Activated CD8-positive, alpha-beta memory T cell treated with anti-CD3 and anti-CD28 coated beads for 36 hours (primary cell): ENCODE data around the gene TEX2. TPM values are rescaled to one million over a fixed set of nuclear protein-coding genes. Genes with fewer than 3 reads are reported as not detected.
"Not testable (repeated sequence)": the region's sequence is repeated elsewhere in the genome, so short reads cannot be mapped to it uniquely, and the experiment has no call there.

Experiments
- CTCF ChIA-PET: fragments of 350-600 bp; sonication (Branson Sonifier 250); formaldehyde crosslinking; loops from one replicate; lab custom pipeline; 2021; ENCODE audit warnings: antibody characterized with exemption; lab: Charles Lee
- POLR2A ChIA-PET: fragments of 350-600 bp; sonication (Branson Sonifier 250); formaldehyde crosslinking; loops from one replicate; lab custom pipeline; 2021; ENCODE audit warnings: antibody characterized with exemption; lab: Charles Lee
- total RNA-seq, 2 experiments: library from RNA; stranded (reverse); gene quantifications; one replicate each; pipeline ENCODE4 v1.2.3, GENCODE V29; 2021

The TEX2 gene
- total RNA-seq, 2 experiments from 2014 or later = 22.6 to 23.9 TPM

- CTCF ChIA-PET = interaction anchor here (0.6 kb wide), 1 partner anchor 178 kb away, joined by 3 read pairs; the partner anchor contains the start of gene ICAM2
- POLR2A ChIA-PET = no interaction called here
These were observed 64.5 kb downstream of the TEX2 start for GRCh38 chr17:64198331-64199090.

DNA sequence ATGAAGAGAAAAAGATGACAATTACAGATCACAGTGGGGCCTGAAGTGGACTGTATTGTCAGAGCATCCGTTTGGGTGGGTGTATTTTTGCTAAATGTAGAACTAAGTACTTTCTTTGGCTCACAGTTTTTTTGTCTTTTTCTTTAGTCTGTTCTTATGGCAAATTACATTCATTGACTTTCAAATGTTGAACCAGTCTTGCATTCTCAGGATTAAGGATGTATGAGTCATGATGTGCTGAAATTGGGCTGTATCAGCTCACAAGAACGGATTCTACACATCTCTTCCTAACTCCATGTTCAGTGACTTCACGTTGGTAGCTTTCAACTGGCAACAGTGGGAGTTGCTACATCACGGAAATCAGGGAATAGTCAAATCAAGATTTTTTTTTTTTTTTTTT, 66.5 kb downstream of the TEX2 start:
- ChIA-PET POLR2A (interaction anchor here (0.6 kb wide), 2 partner anchors 22 to 90 kb away, joined by 3 to 7 read pairs; no protein-coding TSS in a partner anchor), CTCF (no interaction called here)

- ChIA-PET CTCF (no interaction called here), POLR2A (no interaction called here)
These were observed 69.5 kb downstream of the TEX2 start for GRCh38 chr17:64193561-64193960.

DNA sequence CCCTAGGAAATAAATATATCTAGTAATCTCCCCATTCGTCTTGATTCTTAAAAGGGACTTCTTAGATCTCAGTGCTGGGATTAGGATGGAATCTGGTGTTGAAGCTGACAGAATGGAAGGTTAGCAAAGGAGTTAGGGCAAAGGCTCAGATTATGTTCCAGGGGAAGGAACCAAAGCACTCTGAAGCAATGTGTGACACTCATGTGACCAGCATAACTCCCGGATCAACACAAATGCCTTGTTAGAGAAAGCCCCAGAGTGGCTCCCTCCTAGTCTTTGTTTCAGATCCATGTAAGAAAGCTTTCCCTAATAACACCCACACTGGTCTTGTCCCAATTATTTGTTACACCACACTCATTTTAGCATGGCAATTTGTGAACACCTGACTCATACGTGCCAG, 70.5 kb downstream of the TEX2 start:
- ChIA-PET CTCF (no interaction called here), POLR2A (no interaction called here)

- CTCF ChIA-PET = no interaction called here
These were observed 72.6 kb downstream of the TEX2 start for GRCh38 chr17:64190472-64190871.

GRCh38 chr17:64188088-64188487, 75.0 kb downstream of the TEX2 start:
- CTCF ChIA-PET = no interaction called here
- POLR2A ChIA-PET = no interaction called here

More at GRCh38 chr17:64190472-64190871, 72.6 kb downstream of the TEX2 start:
- POLR2A ChIA-PET = no interaction called here

- CTCF ChIA-PET = no interaction called here
- POLR2A ChIA-PET = no interaction called here
These were observed 75.8 kb downstream of the TEX2 start for GRCh38 chr17:64187093-64187895.

DNA sequence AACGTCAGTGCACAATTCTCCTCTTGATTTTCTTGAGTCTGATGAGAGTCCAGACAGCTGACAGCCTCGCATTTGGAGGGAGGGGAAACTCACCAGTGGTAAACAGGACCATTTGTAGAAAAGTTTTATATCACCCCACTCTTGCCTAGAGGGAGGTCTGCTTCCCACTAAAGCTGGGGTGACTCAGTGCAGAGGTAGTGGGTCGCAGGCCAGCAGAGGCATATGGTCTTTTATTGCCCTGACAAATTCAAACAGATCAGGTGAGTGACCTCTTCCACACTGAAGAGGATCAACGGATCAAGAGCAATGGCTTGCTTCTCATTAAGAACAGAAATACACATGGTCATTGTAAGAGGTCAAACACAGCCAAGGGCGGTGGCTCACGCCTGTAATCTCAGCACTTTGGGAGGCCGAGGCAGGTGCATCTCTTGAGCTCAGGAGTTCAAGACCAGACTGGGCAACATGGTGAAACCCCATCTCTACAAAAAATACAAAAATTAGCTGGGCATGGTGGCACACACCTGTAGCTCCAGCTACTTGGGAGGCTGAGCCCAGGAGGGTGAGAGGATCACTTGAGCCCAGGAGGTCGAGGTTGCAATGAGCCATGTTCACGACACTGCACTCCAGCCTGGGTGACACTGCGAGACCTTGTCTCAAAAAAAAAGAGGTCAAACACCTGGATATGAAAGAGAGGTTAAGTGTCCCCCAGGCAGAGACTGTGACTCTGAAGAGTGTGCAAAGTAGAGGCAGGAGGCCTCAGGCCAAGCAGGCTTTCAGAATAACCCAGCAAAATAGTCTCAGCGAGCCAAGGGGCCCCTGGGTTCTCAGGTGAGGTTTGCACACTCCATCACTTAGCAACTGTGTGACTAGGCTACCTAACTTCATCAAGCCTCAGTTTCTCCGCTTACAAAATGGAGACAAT, 76.6 kb downstream of the TEX2 start:
- CTCF ChIA-PET = no interaction called here
- POLR2A ChIA-PET = no interaction called here

DNA sequence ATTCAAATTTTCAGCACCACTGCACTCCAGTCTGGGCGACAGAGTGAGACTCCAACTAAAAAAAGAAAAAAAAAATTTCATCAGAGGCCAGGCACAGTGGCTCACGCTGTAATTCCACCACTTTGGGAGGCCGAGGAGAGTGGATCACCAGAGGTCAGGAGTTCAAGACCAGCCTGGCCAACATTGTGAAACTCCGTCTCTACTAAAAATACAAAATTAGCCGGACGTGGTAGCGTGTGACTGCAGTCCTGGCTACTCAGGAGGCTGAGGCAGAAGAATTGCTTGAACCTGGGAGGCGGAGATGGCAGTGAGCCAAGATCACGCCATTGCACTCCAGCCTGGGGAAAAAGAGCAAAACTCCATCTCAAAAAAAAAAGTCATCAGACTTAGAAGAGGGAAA, 77.5 kb downstream of the TEX2 start:
- POLR2A ChIA-PET, CTCF ChIA-PET: not testable (repeated sequence)

- ChIA-PET POLR2A (no interaction called here), CTCF (no interaction called here)
These were observed 78.0 kb downstream of the TEX2 start for GRCh38 chr17:64185101-64185500.

- CTCF ChIA-PET = interaction anchor here (0.6 kb wide), 1 partner anchor 81 kb away, joined by 4 read pairs; no protein-coding TSS in a partner anchor
- POLR2A ChIA-PET = no interaction called here
These were observed 79.2 kb downstream of the TEX2 start for GRCh38 chr17:64183815-64184214.

DNA sequence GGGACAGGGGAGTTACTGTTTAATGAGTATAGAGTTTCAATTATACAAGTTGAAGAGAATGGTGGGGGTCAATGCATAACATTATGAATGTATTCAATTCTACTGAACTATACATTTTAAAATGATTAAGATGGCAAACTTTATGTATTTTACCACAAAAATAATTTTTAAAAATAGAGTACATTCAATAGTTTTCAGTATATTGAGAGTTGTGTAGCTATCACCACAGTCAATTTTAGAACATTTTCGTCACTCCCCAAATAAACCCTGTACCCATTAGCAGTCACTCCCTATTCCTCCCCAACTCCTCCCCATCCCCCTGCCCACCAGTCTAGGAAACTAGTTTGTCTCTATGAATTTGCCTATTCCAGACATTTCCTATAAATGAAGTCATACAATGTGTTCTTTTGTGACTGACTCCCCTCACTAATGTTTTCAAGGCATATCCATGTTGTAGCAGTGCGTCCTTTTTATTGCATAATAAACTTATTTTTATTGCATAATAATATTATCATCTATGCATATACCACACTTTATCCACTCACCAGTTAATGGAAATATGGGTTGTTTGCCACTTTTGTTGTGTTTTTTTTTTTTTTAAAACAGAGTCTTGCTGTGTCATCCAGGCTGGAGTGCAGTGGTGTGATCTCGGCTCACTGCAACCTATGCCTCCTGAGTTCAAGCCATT, 80.6 kb downstream of the TEX2 start:
- ChIA-PET POLR2A (no interaction called here), CTCF (no interaction called here)

DNA sequence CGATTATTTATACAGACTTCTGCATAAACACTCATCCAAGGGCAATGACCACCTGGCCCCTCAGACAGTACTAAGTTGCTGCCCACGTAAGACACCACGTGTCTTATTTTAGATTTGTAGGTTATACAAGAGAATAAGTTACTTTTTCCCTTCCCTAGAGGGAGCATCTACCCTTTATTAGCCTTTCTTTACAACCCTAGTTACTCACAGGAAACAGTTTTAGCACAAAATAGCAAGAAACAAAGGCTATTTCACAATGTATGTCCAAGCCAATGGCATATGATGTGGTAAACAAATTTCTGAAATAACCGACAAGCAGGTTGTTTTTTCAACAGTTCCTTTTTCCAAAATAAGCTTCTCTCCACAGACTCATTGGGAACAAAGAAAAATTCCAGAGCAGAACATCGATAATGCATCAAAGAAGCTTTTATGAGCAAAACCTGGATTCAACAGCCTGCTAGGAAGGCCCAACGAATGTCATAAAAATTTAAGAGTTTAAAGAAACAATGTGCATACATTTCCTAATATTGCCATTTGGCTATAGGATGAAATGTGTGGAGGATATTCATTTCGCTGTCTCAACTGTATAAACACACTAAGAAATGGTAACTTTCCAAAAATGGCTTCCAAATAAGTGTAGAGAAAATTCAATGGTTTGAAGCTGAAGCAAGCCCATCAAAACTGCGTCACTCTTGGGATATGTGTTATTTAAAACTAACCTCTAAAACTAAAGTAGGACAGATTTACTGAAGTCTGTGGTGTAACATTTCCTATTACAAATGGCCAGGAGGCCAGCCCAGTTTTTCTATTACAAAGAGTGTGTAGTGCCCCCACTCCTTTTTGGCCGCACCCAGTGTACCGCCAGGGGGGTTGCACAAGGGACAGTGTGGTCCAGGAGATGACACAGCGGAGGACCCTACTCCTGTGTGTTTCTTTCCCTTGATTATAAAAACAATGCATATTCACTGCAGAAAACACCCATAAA, 82.7 kb downstream of the TEX2 start:
- ChIA-PET CTCF (no interaction called here), POLR2A (no interaction called here)

- POLR2A ChIA-PET, CTCF ChIA-PET: not testable (repeated sequence)
These were observed 84.0 kb downstream of the TEX2 start for GRCh38 chr17:64179024-64179423.

DNA sequence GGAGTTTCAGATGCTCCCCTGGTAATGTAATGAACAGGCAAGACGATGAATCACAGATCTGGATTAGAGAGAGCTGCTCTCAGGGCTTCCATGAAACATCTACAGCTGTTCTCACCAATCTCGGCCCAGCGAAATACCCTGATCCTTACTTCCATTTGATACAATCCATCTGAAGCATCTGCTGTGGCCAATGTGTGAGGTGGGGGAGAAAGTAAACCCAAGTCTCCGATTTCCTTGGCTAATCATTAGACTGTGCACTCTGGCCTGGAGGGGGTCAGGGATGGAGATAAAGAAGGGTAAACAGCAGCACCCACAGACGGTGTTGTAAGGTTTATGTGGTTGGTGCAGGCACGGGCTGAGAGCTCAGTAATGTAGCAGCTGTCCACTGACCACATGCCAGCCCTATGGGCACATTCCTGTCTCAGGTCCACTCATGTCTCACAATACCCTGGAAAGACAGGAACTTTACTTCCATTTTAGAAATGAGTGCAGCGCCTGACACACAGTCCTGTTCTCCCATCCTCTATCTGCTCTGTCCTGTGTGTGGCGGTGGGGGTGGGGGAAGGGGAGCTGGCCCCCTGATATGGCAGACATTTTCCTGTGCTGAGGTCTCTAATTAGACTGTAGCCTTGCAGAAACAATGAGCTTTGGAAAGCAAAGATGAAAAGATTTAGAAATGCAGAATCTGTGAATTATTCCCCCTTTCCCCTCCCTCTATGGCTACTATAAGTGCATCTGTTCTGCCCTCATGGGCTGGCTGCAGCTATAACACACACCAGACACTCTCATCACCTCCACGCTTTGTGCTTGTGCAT, 84.8 kb downstream of the TEX2 start:
- POLR2A ChIA-PET = no interaction called here
- CTCF ChIA-PET = interaction anchor here (0.8 to 1.1 kb wide), 2 partner anchors 28 to 290 kb away, joined by 3 read pairs; no protein-coding TSS in a partner anchor

- POLR2A ChIA-PET = no interaction called here
- CTCF ChIA-PET = interaction anchor here (0.8 to 1.1 kb wide), 2 partner anchors 27 to 289 kb away, joined by 3 read pairs; no protein-coding TSS in a partner anchor
These were observed 85.6 kb downstream of the TEX2 start for GRCh38 chr17:64177311-64178010.
